Measurements from ENCODE around the gene COL20A1. TPM values are rescaled to one million over a fixed set of nuclear protein-coding genes. Genes with fewer than 3 reads are reported as not detected.
"Not testable (repeated sequence)": the region's sequence is repeated elsewhere in the genome, so short reads cannot be mapped to it uniquely, and the experiment has no call there.

The COL20A1 gene
- polyA plus RNA-seq, 1 donor: 1.2 TPM

DNA sequence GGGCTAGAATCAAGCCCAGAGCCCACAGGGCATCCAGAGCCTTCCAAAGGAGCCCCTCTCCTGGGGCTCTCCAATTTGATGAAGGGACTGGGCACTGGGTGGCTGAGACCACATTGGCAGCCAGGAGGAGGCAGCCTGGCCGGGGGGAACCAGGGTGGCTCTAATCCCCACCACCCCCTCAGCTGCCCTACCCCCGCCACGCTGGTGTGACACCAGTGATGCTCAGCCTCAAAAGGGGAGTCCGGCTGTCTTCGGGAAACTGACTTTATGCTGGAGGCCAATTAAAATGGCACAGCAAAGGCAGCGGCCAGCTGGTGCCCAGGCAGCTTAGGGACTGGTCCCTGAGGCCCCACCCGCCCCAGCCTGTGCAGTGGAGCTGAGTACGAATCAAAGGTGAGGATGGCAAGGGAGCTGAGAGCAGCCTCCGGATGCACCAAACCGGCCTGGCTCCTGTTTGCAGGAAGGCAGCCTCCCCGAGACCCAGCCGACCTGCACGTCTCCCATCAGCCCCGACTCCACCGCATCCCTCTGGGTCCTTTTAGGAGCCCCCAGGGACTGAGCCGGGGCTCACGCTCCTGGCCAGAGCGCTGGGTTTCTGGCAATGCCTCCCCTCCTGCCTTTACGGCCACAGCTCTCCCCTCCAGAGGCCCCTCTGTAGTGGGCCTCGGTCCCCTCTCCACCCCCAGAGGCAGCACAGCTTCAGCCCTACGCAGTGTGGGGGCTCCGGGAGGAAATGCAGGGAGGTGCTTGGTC is 39.7 kb downstream of the COL20A1 start:
- DNase-seq: no peak

DNA sequence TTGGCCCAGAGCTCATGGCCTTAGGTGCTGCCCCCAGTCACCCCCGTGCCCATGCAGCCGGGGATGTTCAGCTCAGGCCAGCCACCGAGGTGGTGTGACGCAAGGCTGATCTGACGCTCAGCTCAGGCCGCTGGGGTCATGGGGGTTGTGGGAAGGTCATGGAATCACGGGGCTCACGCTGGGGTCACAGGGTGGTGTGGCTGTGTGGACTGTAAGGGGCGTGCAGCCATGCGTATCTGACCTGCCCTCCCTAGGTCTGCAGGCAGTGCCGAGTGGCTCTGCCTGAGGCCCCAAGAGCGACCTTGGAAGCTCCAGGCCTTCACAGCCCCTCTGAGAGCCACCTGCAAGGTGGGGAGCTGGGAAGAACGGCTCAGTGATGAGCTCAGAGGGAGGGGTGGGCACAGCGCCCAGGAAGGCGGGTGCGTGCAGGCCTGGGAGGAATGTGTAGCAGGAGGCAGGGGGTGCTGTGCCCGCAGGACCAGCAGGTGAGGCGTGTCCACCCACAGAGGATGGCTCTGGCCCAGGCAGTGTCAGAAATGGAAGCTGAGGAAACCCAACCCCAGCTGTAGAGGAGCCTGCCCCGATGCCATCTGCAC is 40.4 kb downstream of the COL20A1 start:
- no peak for DNase-seq

GRCh38 chr20:63334356-63334755 is 41.4 kb downstream of the COL20A1 start:
- no peak for DNase-seq

- not testable (repeated sequence) for DNase-seq
These were observed 42.1 kb downstream of the COL20A1 start for GRCh38 chr20:63335060-63335459.

DNA sequence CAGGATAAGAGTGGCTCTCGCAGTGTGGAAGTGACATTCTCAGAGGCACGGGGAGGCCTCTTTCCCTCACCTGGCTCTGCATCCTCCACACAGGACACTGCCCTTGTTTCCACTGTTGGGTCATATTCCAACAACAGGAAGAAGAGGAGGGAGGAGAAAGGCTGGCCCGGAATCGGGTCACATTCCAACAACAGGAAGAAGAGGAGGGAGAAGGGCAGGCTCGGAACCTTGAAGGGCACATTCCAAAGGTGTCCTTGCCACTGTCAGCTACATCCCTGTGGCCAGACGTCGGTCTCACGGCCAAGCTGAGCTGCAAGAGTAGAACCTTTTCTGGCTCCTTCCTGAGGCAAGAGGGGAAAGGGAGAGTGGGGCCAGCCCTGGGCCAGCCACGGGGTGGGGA is 42.7 kb downstream of the COL20A1 start:
- DNase-seq: no peak

- DNase-seq: no peak
These were observed 43.3 kb downstream of the COL20A1 start for GRCh38 chr20:63336232-63336752.

GRCh38 chr20:63337786-63338420 is 44.9 kb downstream of the COL20A1 start:
- DNase-seq: no peak

GRCh38 chr20:63339154-63340094 is 46.4 kb downstream of the COL20A1 start:
- DNase-seq: not testable (repeated sequence)

DNA sequence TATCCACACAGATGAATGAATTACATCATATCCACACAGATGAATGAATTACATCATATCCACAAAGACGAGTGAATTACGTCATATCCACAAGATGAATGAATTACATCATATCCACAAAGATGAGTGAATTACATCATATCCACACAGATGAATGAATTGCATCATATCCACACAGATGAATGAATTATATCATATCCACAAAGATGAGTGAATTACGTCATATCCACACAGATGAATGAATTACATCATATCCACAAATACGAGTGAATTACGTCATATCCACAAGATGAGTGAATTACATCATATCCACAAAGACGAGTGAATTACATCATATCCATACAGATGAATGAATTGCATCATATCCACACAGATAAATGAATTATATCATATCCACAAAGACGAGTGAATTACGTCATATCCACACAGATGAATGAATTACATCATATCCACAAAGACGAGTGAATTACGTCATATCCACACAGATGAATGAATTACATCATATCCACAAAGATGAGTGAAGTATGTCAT is 47.2 kb downstream of the COL20A1 start:
- DNase-seq: not testable (repeated sequence)

DNA sequence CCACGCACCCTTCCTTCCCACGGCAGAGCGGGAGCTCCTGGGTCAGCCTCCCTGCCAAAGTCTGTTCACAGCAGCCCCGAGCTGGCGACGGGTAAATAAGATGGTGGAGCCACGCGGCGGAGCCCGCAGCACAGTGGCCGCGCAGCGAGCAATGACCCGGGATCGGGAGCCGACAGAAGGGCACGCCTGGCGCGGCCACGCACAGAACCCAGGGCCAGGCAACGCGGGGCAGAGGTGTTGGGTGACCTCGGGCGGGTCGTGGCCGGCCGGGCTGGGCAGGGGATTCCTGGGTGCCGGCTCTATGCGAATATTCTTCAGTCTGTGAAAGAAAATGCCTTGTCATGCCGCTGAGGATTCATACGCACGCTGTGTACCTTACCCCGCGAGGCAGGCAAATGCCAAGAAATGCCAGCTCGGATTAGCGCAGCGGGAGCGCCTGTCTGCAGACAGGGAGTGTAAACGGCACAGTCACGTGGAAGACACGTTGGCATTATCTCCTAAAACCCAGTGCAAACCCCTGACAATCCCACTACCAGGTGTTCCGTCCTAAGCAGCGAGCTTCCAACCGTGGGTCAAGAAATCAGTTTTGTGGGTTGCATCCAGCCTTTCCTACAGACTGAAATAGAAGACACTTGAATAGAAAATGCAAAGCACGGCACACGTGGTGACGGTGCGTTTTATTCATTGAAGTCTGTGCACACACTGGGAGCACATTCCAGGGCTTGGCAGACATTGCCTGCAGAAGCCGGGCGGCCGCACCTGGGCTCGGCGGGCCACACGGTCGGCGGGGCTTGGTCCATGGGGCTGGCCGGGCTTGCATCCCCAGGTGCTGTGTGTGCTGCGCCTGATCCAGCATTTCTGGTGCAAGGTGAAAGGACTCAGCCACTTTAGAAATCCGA is 49.8 kb downstream of the COL20A1 start:
- DNase-seq: no peak

GRCh38 chr20:63343460-63344445 is 50.8 kb downstream of the COL20A1 start:
- no peak for DNase-seq

GRCh38 chr20:63344616-63345327 is 51.8 kb downstream of the COL20A1 start:
- DNase-seq: no peak

GRCh38 chr20:63345328-63346100 is 52.5 kb downstream of the COL20A1 start:
- no peak for DNase-seq

- no peak for DNase-seq
These were observed 53.4 kb downstream of the COL20A1 start for GRCh38 chr20:63346131-63347080.

- DNase-seq: no peak
These were observed 54.2 kb downstream of the COL20A1 start for GRCh38 chr20:63347081-63347741.
